HepG2 (cell line): ENCODE results near the gene BMI1. TPM values are rescaled to one million over a fixed set of nuclear protein-coding genes. Genes with fewer than 3 reads are reported as not detected.

ENCODE experiments used
- ATAC-seq: fragments of 200-7000 bp; cut with Tn5 transposase; 3 replicates; pipeline ENCODE4 v1.9.1; 2020; ENCODE audit warnings: mild to moderate bottlenecking, moderate library complexity
- BruUV-seq: library from RNA; stranded (reverse); fragments of 400-500 nt; replicated peaks from 2 replicates; lab custom pipeline; 2021; lab: Mats Ljungman, UMichigan
- CTCF ChIA-PET: fragments of 300-600 bp; formaldehyde crosslinking; extraction: SDS; loops from one replicate; lab custom pipeline; 2021; ENCODE audit warnings: low total read pairs, inconsistent platforms, low intra/inter-chr PET ratio; lab: Yijun Ruan, JAX
- POLR2A ChIA-PET: fragments of 350-600 bp; sonication (Branson Sonifier 250); formaldehyde crosslinking; loops from one replicate; lab custom pipeline; 2020; ENCODE audit warnings: antibody characterized with exemption, inconsistent platforms; lab: Yijun Ruan, JAX
- DNase-seq: peaks from one replicate; pipeline ENCODE4 v3.0.0-alpha.2; 2015; ENCODE audit warnings: low spot score
- FAIRE-seq: peaks from 3 replicates; lab custom pipeline; 2011; peaks lifted over from hg19 to GRCh38; lab: Jason Lieb, UNC
- H2AFZ ChIP-seq: one replicate; pipeline ENCODE4 v1.6.1; 2011; ENCODE audit warnings: low read length, inconsistent platforms
- H3K27ac ChIP-seq: fragments of 300-600 bp; 3 replicates; pipeline ENCODE4 v1.8.0; 2011; ENCODE audit warnings: mixed run types, mild to moderate bottlenecking, mixed read lengths, low read length, inconsistent platforms; ENCODE audit not compliant: insufficient read depth; ENCODE audit errors: extremely low read length
- H3K27me3 ChIP-seq, 2 experiments: fragments of 200-600 bp in 1 of 2; 2 replicates in 1 of 2; 3 replicates in 1 of 2; pipeline versions ENCODE4 v1.6.0 to v1.8.0; 2011; ENCODE audit warnings: low read length in 2 of 2, mild to moderate bottlenecking in 2 of 2, moderate library complexity in 2 of 2, inconsistent platforms in 1 of 2; ENCODE audit not compliant: insufficient read depth in 2 of 2, control insufficient read depth in 1 of 2
- H3K36me3 ChIP-seq, 2 experiments: fragments of 200-600 bp in 1 of 2; replicated peaks in 1 of 2; 2 replicates in 1 of 2; 3 replicates in 1 of 2; pipeline versions ENCODE4 v1.5.1 to v1.8.0; 2011; ENCODE audit warnings: low read length in 2 of 2, inconsistent platforms in 1 of 2; ENCODE audit not compliant: insufficient read depth in 2 of 2, control insufficient read depth in 1 of 2
- H3K4me1 ChIP-seq: 2 replicates; pipeline ENCODE4 v1.5.1; 2012; ENCODE audit warnings: low read length, inconsistent platforms; ENCODE audit not compliant: insufficient read depth
- H3K4me2 ChIP-seq: 2 replicates; pipeline ENCODE4 v1.6.0; 2011; ENCODE audit warnings: low read depth, low read length, inconsistent platforms
- H3K4me3 ChIP-seq, 3 experiments: fragments of 200-600 bp in 1 of 3; sonication (generic), shearing (Covaris generic) in 1 of 3; replicated peaks in 1 of 3; 2 replicates each; pipeline ENCODE4 v1.5.1; 2011 to 2016; ENCODE audit warnings: low read length in 3 of 3, inconsistent platforms in 2 of 3, low read depth in 2 of 3, mild to moderate bottlenecking in 2 of 3, control low read depth in 1 of 3, mixed read lengths in 1 of 3; ENCODE audit not compliant: insufficient read depth in 1 of 3
- H3K79me2 ChIP-seq: one replicate; pipeline ENCODE4 v1.6.1; 2011; ENCODE audit warnings: low read length, inconsistent platforms; ENCODE audit not compliant: insufficient read depth
- H3K9ac ChIP-seq: 2 replicates; pipeline ENCODE4 v1.6.0; 2011; ENCODE audit warnings: mild to moderate bottlenecking, low read depth, low read length, inconsistent platforms; ENCODE audit not compliant: insufficient read depth
- H3K9me3 ChIP-seq: 2 replicates; pipeline ENCODE4 v1.5.1; 2012; ENCODE audit warnings: mild to moderate bottlenecking, low read length
- H4K20me1 ChIP-seq: 2 replicates; pipeline ENCODE4 v1.6.0; 2011; ENCODE audit warnings: inconsistent platforms, mild to moderate bottlenecking, low read length, moderate library complexity; ENCODE audit not compliant: insufficient read depth
- DMAP1 ChIP-seq: IDR thresholded peaks from 2 replicates; pipeline ENCODE4 v1.6.1; 2016
- EED ChIP-seq: sonication (generic); formaldehyde crosslinking; IDR thresholded peaks from 2 replicates; pipeline ENCODE4 v1.5.0; 2020; ENCODE audit warnings: mild to moderate bottlenecking, missing genetic modification reagents
- FOXJ3 ChIP-seq: sonication (generic); formaldehyde crosslinking; IDR thresholded peaks from 2 replicates; pipeline ENCODE4 v1.4.0; 2020; ENCODE audit warnings: missing genetic modification reagents, mild to moderate bottlenecking, borderline replicate concordance
- GTF2F1 ChIP-seq: fragments of 150-350 bp; IDR thresholded peaks from 2 replicates; pipeline ENCODE4 v1.6.1; 2014; ENCODE audit warnings: low read length
- HDAC2 ChIP-seq: sonication (generic); formaldehyde crosslinking; IDR thresholded peaks from 2 replicates; pipeline ENCODE4 v1.4.0; 2020; ENCODE audit warnings: missing genetic modification reagents
- KLF9 ChIP-seq: IDR thresholded peaks from 2 replicates; pipeline ENCODE4 v1.6.1; 2016; ENCODE audit warnings: low read depth
- LCORL ChIP-seq, 2 experiments: fragments of 450-650 bp in 1 of 2; sonication (generic) in 1 of 2; formaldehyde crosslinking in 1 of 2; IDR thresholded peaks; 2 replicates each; pipeline versions ENCODE4 v1.5.0 to v1.6.1; 2017 to 2020; ENCODE audit warnings: antibody characterized with exemption in 1 of 2, missing genetic modification reagents in 1 of 2
- RARG ChIP-seq: sonication (generic); formaldehyde crosslinking; IDR thresholded peaks from 2 replicates; pipeline ENCODE4 v1.4.0; 2020; ENCODE audit warnings: low read depth, mild to moderate bottlenecking, missing genetic modification reagents
- ZNF136 ChIP-seq: sonication (generic); formaldehyde crosslinking; IDR thresholded peaks from 2 replicates; pipeline ENCODE4 v1.8.1; 2022; ENCODE audit warnings: low read depth, mild to moderate bottlenecking, moderate library complexity, missing genetic modification reagents
- ZNF430 ChIP-seq: sonication (generic); formaldehyde crosslinking; IDR thresholded peaks from 2 replicates; pipeline ENCODE4 v1.9.0; 2021; ENCODE audit warnings: mild to moderate bottlenecking, missing genetic modification reagents
- WGBS: methylation state at CpG from one replicate; pipeline ENCODE4 v1.1.6; 2017; ENCODE audit warnings: low lambda C conversion rate; 5-methylcytosine and 5-hydroxymethylcytosine counted together
- in situ Hi-C: cut with HindIII; loops from 2 replicates; pipeline ENCODE4 v1.10.0; 2017; ENCODE audit warnings: low pct_unique_long_range_greater_than_20kb; ENCODE audit not compliant: extremely low pct_ligation_motif_present
- intact Hi-C: fragments of 100-400 bp; cut with micrococcal nuclease; formaldehyde crosslinking; loops from one replicate; pipeline ENCODE4 v1.10.0; 2022; ENCODE audit not compliant: unreplicated experiment
- polyA plus RNA-seq, 8 experiments: library from polyadenylated mRNA; depleted of rRNA in 3 of 8; stranded (reverse) in 7 of 8; unstranded in 1 of 8; fragments of >200 nt; fragmentation: Illumina TruSeq in 4 of 8; extraction: Trizol in 4 of 8; gene quantifications; 2 replicates each; pipeline versions ENCODE4 v1.2.1 to v1.2.3, GENCODE V29; 2011 to 2016; ENCODE audit warnings: low read depth in 4 of 8, missing spikeins in 1 of 8, mixed read lengths in 1 of 8; ENCODE audit not compliant: insufficient read depth in 1 of 8
- total RNA-seq, 5 experiments: library from RNA; depleted of rRNA; stranded (reverse); fragments of >200 nt; fragmentation: Illumina TruSeq; extraction: Trizol; gene quantifications; 2 replicates each; pipeline ENCODE4 v1.2.3, GENCODE V29; 2016; ENCODE audit warnings: low read depth in 1 of 5
- TF ChIP-seq, protein P1 (sequence below): sonication (generic); formaldehyde crosslinking; IDR thresholded peaks from 2 replicates; pipeline ENCODE4 v1.4.0; 2020; ENCODE audit warnings: mild to moderate bottlenecking, missing genetic modification reagents
- TF ChIP-seq, protein P2 (sequence below): sonication (generic); formaldehyde crosslinking; IDR thresholded peaks from 2 replicates; pipeline ENCODE4 v1.4.0; 2020; ENCODE audit warnings: missing genetic modification reagents, borderline replicate concordance

BMI1 gene
- total and polyA plus RNA-seq, 2 of the 13 experiments (the other 11 are each of a cell fraction or from before 2014, with no cell fraction given): 30.5 to 44.0 TPM

DNA sequence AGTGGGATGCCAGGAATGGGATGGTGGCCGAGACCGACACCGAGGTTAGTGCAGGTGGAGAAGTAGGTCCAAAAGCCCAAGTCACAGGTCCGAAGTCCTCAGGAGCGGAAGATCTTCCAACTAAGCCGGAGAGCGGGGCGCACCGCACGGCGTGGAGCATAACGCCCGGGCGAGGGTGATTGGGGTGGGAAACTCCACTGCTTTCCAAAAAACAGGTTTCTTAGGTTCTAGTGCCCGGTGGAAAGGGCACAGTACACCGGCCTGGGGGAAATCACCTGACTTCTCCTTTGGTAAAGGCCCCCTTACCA lies 13.0 kb downstream of the BMI1 start:
- no peaks in the 10 kb centered on the region for H3K79me2 ChIP-seq
- ATAC-seq (peak; percentile 31; the same call in 2 of the 3 replicates), DNase-seq (no peak), FAIRE-seq (no peak)
- intact Hi-C loops (no loop called here), in situ Hi-C loops (no loop called here)
- no TSS peak for BruUV-seq
- H3K4me2 ChIP-seq: no peak overlapping the region
- no peaks in the 10 kb centered on the region for H3K9me3 ChIP-seq
- no peak overlapping the region for H2AFZ ChIP-seq
- 92% methylated on average over 16 of the region's 16 CpGs for WGBS
- H3K9ac ChIP-seq: no peak overlapping the region
- ChIA-PET CTCF (no interaction called here), POLR2A (no interaction called here)
- H4K20me1 ChIP-seq: no peaks in the 10 kb centered on the region
- peaks cover 0 to 25% of the 10 kb centered on the region in 2 experiments; a peak in 3 of 5 replicates for H3K27me3 ChIP-seq
- TF ChIP-seq DMAP1: no peak
- no peak for TF ChIP-seq HDAC2 (CRISPR knock-in tag)
- TF ChIP-seq, protein P1, sequence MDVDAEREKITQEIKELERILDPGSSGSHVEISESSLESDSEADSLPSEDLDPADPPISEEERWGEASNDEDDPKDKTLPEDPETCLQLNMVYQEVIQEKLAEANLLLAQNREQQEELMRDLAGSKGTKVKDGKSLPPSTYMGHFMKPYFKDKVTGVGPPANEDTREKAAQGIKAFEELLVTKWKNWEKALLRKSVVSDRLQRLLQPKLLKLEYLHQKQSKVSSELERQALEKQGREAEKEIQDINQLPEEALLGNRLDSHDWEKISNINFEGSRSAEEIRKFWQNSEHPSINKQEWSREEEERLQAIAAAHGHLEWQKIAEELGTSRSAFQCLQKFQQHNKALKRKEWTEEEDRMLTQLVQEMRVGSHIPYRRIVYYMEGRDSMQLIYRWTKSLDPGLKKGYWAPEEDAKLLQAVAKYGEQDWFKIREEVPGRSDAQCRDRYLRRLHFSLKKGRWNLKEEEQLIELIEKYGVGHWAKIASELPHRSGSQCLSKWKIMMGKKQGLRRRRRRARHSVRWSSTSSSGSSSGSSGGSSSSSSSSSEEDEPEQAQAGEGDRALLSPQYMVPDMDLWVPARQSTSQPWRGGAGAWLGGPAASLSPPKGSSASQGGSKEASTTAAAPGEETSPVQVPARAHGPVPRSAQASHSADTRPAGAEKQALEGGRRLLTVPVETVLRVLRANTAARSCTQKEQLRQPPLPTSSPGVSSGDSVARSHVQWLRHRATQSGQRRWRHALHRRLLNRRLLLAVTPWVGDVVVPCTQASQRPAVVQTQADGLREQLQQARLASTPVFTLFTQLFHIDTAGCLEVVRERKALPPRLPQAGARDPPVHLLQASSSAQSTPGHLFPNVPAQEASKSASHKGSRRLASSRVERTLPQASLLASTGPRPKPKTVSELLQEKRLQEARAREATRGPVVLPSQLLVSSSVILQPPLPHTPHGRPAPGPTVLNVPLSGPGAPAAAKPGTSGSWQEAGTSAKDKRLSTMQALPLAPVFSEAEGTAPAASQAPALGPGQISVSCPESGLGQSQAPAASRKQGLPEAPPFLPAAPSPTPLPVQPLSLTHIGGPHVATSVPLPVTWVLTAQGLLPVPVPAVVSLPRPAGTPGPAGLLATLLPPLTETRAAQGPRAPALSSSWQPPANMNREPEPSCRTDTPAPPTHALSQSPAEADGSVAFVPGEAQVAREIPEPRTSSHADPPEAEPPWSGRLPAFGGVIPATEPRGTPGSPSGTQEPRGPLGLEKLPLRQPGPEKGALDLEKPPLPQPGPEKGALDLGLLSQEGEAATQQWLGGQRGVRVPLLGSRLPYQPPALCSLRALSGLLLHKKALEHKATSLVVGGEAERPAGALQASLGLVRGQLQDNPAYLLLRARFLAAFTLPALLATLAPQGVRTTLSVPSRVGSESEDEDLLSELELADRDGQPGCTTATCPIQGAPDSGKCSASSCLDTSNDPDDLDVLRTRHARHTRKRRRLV (CRISPR knock-in tag): no peak
- no peak for TF ChIP-seq LCORL (IDR thresholded peaks at IDR 0.05)
- no peak for TF ChIP-seq LCORL (CRISPR knock-in tag; IDR thresholded peaks at IDR 0.05)
- TF ChIP-seq RARG (CRISPR knock-in tag): no peak
- TF ChIP-seq FOXJ3 (CRISPR knock-in tag): no peak
- no peak for TF ChIP-seq GTF2F1
- no peak for TF ChIP-seq ZNF430 (CRISPR knock-in tag)
- no peak for TF ChIP-seq EED (CRISPR knock-in tag)
- TF ChIP-seq, protein P2, sequence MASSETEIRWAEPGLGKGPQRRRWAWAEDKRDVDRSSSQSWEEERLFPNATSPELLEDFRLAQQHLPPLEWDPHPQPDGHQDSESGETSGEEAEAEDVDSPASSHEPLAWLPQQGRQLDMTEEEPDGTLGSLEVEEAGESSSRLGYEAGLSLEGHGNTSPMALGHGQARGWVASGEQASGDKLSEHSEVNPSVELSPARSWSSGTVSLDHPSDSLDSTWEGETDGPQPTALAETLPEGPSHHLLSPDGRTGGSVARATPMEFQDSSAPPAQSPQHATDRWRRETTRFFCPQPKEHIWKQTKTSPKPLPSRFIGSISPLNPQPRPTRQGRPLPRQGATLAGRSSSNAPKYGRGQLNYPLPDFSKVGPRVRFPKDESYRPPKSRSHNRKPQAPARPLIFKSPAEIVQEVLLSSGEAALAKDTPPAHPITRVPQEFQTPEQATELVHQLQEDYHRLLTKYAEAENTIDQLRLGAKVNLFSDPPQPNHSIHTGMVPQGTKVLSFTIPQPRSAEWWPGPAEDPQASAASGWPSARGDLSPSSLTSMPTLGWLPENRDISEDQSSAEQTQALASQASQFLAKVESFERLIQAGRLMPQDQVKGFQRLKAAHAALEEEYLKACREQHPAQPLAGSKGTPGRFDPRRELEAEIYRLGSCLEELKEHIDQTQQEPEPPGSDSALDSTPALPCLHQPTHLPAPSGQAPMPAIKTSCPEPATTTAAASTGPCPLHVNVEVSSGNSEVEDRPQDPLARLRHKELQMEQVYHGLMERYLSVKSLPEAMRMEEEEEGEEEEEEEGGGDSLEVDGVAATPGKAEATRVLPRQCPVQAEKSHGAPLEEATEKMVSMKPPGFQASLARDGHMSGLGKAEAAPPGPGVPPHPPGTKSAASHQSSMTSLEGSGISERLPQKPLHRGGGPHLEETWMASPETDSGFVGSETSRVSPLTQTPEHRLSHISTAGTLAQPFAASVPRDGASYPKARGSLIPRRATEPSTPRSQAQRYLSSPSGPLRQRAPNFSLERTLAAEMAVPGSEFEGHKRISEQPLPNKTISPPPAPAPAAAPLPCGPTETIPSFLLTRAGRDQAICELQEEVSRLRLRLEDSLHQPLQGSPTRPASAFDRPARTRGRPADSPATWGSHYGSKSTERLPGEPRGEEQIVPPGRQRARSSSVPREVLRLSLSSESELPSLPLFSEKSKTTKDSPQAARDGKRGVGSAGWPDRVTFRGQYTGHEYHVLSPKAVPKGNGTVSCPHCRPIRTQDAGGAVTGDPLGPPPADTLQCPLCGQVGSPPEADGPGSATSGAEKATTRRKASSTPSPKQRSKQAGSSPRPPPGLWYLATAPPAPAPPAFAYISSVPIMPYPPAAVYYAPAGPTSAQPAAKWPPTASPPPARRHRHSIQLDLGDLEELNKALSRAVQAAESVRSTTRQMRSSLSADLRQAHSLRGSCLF (CRISPR knock-in tag): no peak
- TF ChIP-seq KLF9 (CRISPR knock-in tag): no peak
- no peak for TF ChIP-seq ZNF136
- no peaks in the 10 kb centered on the region for H3K4me1 ChIP-seq
- no peak overlapping the region for H3K4me3 ChIP-seq
- peaks cover 0 to 11% of the 10 kb centered on the region in 2 experiments; a peak in 2 of 5 replicates for H3K36me3 ChIP-seq
- no peak overlapping the region for H3K27ac ChIP-seq
